Lower leg skin (tissue), 4 donors: ENCODE data around the gene GPC6. TPM values are rescaled to one million over a fixed set of nuclear protein-coding genes. Genes with fewer than 3 reads are reported as not detected.

ENCODE experiments used
- DNase-seq, 2 donors: peaks; one replicate each; pipeline ENCODE4 v3.0.0-alpha.2; 2019; ENCODE audit warnings: low spot score in 2 of 2
- H3K4me3 ChIP-seq: fragments of 200-600 bp; sonication (generic); 2 replicates; pipeline ENCODE4 v1.5.1; 2017; ENCODE audit warnings: mild to moderate bottlenecking, low read depth; ENCODE audit not compliant: poor library complexity, severe bottlenecking
- CTCF ChIP-seq, 3 donors: fragments of 450-650 bp; IDR thresholded peaks; one replicate each; pipeline ENCODE4 v1.5.1; 2016; ENCODE audit warnings: antibody characterized with exemption in 3 of 3, mild to moderate bottlenecking in 3 of 3, moderate library complexity in 2 of 3
- POLR2A ChIP-seq, 2 donors: fragments of 450-650 bp; IDR thresholded peaks; one replicate each; pipeline ENCODE4 v1.6.1; 2016 to 2017; ENCODE audit warnings: antibody characterized with exemption in 2 of 2, mild to moderate bottlenecking in 1 of 2, moderate library complexity in 1 of 2
- WGBS, 2 donors: methylation state at CpG; one replicate each; pipeline ENCODE4 v1.1.5; 2018; 5-methylcytosine and 5-hydroxymethylcytosine counted together
- intact Hi-C: fragments of 100-400 bp; cut with DNase I; formaldehyde crosslinking; loops from one replicate; pipeline ENCODE4 v1.15.0; 2023; ENCODE audit warnings: low total_unique reads
- total RNA-seq, 4 donors: library from RNA; depleted of rRNA; stranded (reverse); fragments of >200 nt; gene quantifications; one replicate each; pipeline ENCODE4 v1.1.0, GENCODE V29; 2016

Gene GPC6
- total RNA-seq, 4 donors from 2014 or later: 1.4 to 5.2 (median 2.5) TPM

- no peak overlapping the region for H3K4me3 ChIP-seq
- intact Hi-C loops: no loop called here
- no peak for DNase-seq
- TF ChIP-seq CTCF (IDR thresholded peaks at IDR 0.05): no peak
- TF ChIP-seq POLR2A (IDR thresholded peaks at IDR 0.05): no peak
Measured at GRCh38 chr13:94359875-94360274, 1133.3 kb downstream of the GPC6 start.

GRCh38 chr13:94362411-94362909, 1135.9 kb downstream of the GPC6 start:
- peak in 1 of 2 donors; percentile 53 for DNase-seq
- no peak overlapping the region for H3K4me3 ChIP-seq
- intact Hi-C loops: no loop called here
- WGBS, 2 donors: 0% methylated on average over 4 of the region's 4 CpGs
- TF ChIP-seq CTCF (IDR thresholded peaks at IDR 0.05) (peak in 1 of 3 donors; percentile 23), POLR2A (IDR thresholded peaks at IDR 0.05) (no peak)

GRCh38 chr13:94366677-94367076, 1140.1 kb downstream of the GPC6 start:
- TF ChIP-seq CTCF (IDR thresholded peaks at IDR 0.05) (no peak), POLR2A (IDR thresholded peaks at IDR 0.05) (no peak)
- WGBS, 2 donors: 93 to 94% methylated on average over 4 of the region's 4 CpGs
- DNase-seq: no peak
- intact Hi-C loops: no loop called here
- no peak overlapping the region for H3K4me3 ChIP-seq

GRCh38 chr13:94369972-94370436, 1143.4 kb downstream of the GPC6 start:
- intact Hi-C loops: no loop called here
- WGBS, 2 donors: 59 to 64% methylated on average over 1 of the region's 1 CpG
- TF ChIP-seq CTCF (IDR thresholded peaks at IDR 0.05) (no peak), POLR2A (IDR thresholded peaks at IDR 0.05) (no peak)
- no peak overlapping the region for H3K4me3 ChIP-seq
- DNase-seq: no peak

- no peak for DNase-seq
- intact Hi-C loops: no loop called here
- TF ChIP-seq CTCF (IDR thresholded peaks at IDR 0.05): no peak
- no peak for TF ChIP-seq POLR2A (IDR thresholded peaks at IDR 0.05)
- 91 to 97% methylated on average over 3 of the region's 3 CpGs for WGBS, 2 donors
- no peak overlapping the region for H3K4me3 ChIP-seq
Measured at GRCh38 chr13:94371855-94372254, 1145.2 kb downstream of the GPC6 start.

GRCh38 chr13:94382517-94382916, 1155.9 kb downstream of the GPC6 start:
- DNase-seq: no peak
- WGBS, 2 donors: 73 to 77% methylated on average over 3 of the region's 3 CpGs
- H3K4me3 ChIP-seq: no peak overlapping the region
- TF ChIP-seq POLR2A (IDR thresholded peaks at IDR 0.05): no peak
- no peak for TF ChIP-seq CTCF (IDR thresholded peaks at IDR 0.05)
- intact Hi-C loops: no loop called here
